ENCODE data around the gene PGAP6. TPM values are rescaled to one million over a fixed set of nuclear protein-coding genes. Genes with fewer than 3 reads are reported as not detected.
"Not testable (repeated sequence)": the region's sequence is repeated elsewhere in the genome, so short reads cannot be mapped to it uniquely, and the experiment has no call there.

Gene PGAP6
- total and polyA plus RNA-seq, 2 experiments from 2014 or later = 133 to 205 TPM

DNA sequence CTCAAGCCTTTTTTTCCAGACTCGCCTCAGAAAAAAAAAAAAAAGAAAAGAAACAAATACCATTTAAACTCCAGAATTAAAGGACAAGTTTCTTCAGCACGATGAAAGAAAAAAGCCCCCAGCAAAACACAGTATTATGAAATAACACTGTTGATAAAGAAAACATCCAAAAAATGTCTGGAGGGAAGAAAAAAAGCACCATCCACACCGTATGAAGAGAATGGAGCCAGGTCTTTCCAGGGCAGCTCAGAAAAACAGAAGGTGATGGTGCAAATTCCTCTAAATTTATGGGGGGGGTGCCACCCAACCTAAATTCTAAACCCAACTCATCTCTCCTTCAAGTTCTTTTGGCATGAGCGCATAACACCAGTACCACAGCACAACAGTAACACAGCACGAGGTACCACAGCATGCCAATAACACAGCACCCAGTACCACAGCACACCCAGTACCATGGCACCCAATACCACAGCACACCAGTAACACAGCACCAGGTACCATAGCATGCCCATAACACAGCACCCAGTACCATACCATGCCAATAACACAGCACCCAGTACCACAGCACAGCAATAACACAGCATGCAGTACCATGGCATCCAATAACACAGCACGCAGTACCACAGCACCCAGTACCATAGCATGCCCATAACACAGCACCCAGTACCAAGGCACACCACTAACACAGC is 48.2 kb downstream of the PGAP6 start:
- H3K36me3 ChIP-seq (replicated peaks; ENCODE audit: insufficient read depth, low read depth) = no peaks in the 10 kb centered on the region
- peak overlapping the region; percentile 22 for H3K27ac ChIP-seq
- H3K9me2 ChIP-seq (replicated peaks; ENCODE audit: insufficient read depth) = no peaks in the 10 kb centered on the region
- TF ChIP-seq EZH2 (IDR thresholded peaks at IDR 0.05; ENCODE audit: borderline replicate concordance) = no peak
- TF ChIP-seq CTCF (IDR thresholded peaks at IDR 0.05; ENCODE audit: poor library complexity) = no peak
- no peak for TF ChIP-seq EZH2phosphoT487 (IDR thresholded peaks at IDR 0.05; ENCODE audit: low read depth, severe bottlenecking, unreplicated experiment)
- no peaks in the 10 kb centered on the region for H3K9me3 ChIP-seq (ENCODE audit: low read depth)
- no peak overlapping the region for H3K4me3 ChIP-seq
- WGBS (ENCODE audit: low lambda C conversion rate, missing lambda C conversion rate) = 83% methylated on average over 6 of the region's 6 CpGs
- H3K4me1 ChIP-seq (ENCODE audit: insufficient read depth) = peaks cover 41% of the 10 kb centered on the region
- peaks cover 93% of the 10 kb centered on the region for H3K79me2 ChIP-seq
- H2AFZ ChIP-seq = no peak overlapping the region
- H3K4me2 ChIP-seq = no peak overlapping the region
- H3K27me3 ChIP-seq = no peaks in the 10 kb centered on the region
- peaks cover 25% of the 10 kb centered on the region for H4K20me1 ChIP-seq (ENCODE audit: insufficient read depth, poor library complexity, severe bottlenecking)
- no peak for DNase-seq (ENCODE audit: low spot score)

GRCh38 chr16:331181-331814 is 50.5 kb downstream of the PGAP6 start:
- Histone ChIP-seq H3K4me1 (ENCODE audit: insufficient read depth) (peaks cover 53% of the 10 kb centered on the region), H3K4me2 (peak overlapping the region; percentile 69), H4K20me1 (ENCODE audit: insufficient read depth, poor library complexity, severe bottlenecking) (peaks cover 10% of the 10 kb centered on the region), H3K27ac (peak overlapping the region; percentile 98), H3K79me2 (peaks cover 88% of the 10 kb centered on the region)
- H3K9me2 ChIP-seq (replicated peaks; ENCODE audit: insufficient read depth); H2AFZ ChIP-seq; H3K36me3 ChIP-seq (replicated peaks; ENCODE audit: insufficient read depth, low read depth); H3K9me3 ChIP-seq (ENCODE audit: low read depth); H3K27me3 ChIP-seq; H3K4me3 ChIP-seq: not testable (repeated sequence)
- WGBS (ENCODE audit: low lambda C conversion rate, missing lambda C conversion rate) = 28% methylated on average over 6 of the region's 6 CpGs
- DNase-seq (ENCODE audit: low spot score) = peak; percentile 50

DNA sequence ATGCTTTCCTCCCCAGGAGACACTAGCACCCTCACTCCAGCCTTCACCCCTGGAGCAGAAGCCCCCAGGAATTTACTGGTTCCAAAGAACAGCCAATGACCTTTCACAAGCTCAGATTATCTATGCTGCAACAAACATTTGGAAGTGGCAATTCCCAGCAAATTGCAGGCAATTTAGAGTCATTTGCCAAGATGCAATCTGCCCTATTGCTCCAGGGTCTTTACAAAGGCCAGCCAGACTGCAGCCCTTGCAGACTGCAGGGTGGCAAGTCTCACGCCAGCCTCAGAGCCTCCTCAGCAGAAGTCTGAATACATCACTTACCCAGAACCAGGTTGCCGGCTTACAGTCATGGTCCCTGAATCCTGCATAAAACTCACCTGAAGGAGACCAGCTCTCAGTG is 51.0 kb downstream of the PGAP6 start:
- Histone ChIP-seq H3K27me3 (no peaks in the 10 kb centered on the region), H3K36me3 (replicated peaks; ENCODE audit: insufficient read depth, low read depth) (no peaks in the 10 kb centered on the region), H4K20me1 (ENCODE audit: insufficient read depth, poor library complexity, severe bottlenecking) (peaks cover 10% of the 10 kb centered on the region), H3K27ac (peak overlapping the region; percentile 98), H3K9me2 (replicated peaks; ENCODE audit: insufficient read depth) (no peaks in the 10 kb centered on the region), H2AFZ (no peak overlapping the region), H3K4me2 (peak overlapping the region; percentile 69), H3K9me3 (ENCODE audit: low read depth) (no peaks in the 10 kb centered on the region), H3K4me1 (ENCODE audit: insufficient read depth) (peaks cover 52% of the 10 kb centered on the region), H3K4me3 (no peak overlapping the region), H3K79me2 (peaks cover 88% of the 10 kb centered on the region)
- 42% methylated on average over 2 of the region's 2 CpGs for WGBS (ENCODE audit: low lambda C conversion rate, missing lambda C conversion rate)
- TF ChIP-seq EZH2 (IDR thresholded peaks at IDR 0.05; ENCODE audit: borderline replicate concordance) (no peak), CTCF (IDR thresholded peaks at IDR 0.05; ENCODE audit: poor library complexity) (no peak), EZH2phosphoT487 (IDR thresholded peaks at IDR 0.05; ENCODE audit: low read depth, severe bottlenecking, unreplicated experiment) (no peak)
- DNase-seq (ENCODE audit: low spot score) = peak; percentile 32

GRCh38 chr16:325375-326145 is 56.2 kb downstream of the PGAP6 start:
- Histone ChIP-seq H3K27ac (peak overlapping the region; percentile 57), H3K4me2 (no peak overlapping the region), H3K79me2 (peaks cover 93% of the 10 kb centered on the region), H3K36me3 (replicated peaks; ENCODE audit: insufficient read depth, low read depth) (no peaks in the 10 kb centered on the region), H4K20me1 (ENCODE audit: insufficient read depth, poor library complexity, severe bottlenecking) (peaks cover 11% of the 10 kb centered on the region), H3K4me1 (ENCODE audit: insufficient read depth) (peaks cover 20% of the 10 kb centered on the region), H3K9me2 (replicated peaks; ENCODE audit: insufficient read depth) (no peaks in the 10 kb centered on the region), H3K4me3 (no peak overlapping the region), H3K9me3 (ENCODE audit: low read depth) (no peaks in the 10 kb centered on the region), H3K27me3 (no peaks in the 10 kb centered on the region), H2AFZ (no peak overlapping the region)
- WGBS (ENCODE audit: low lambda C conversion rate, missing lambda C conversion rate) = 98% methylated on average over 28 of the region's 28 CpGs
- TF ChIP-seq CTCF (IDR thresholded peaks at IDR 0.05; ENCODE audit: poor library complexity) (no peak), EZH2 (IDR thresholded peaks at IDR 0.05; ENCODE audit: borderline replicate concordance) (no peak), EZH2phosphoT487 (IDR thresholded peaks at IDR 0.05; ENCODE audit: low read depth, severe bottlenecking, unreplicated experiment) (no peak)
- DNase-seq (ENCODE audit: low spot score) = no peak

Data from hepatocyte (in vitro differentiated cells).